Neural cell (in vitro differentiated cells): ENCODE measurements around the gene ASCC2. TPM values are rescaled to one million over a fixed set of nuclear protein-coding genes. Genes with fewer than 3 reads are reported as not detected.

Experiments used
- H2AFZ ChIP-seq: fragments of 200-600, 300-800 bp; sonication (generic), shearing (Covaris generic); 2 replicates; pipeline ENCODE4 v1.6.0; 2014; ENCODE audit warnings: low read depth, mild to moderate bottlenecking, antibody characterized with exemption, low read length, moderate library complexity
- H3F3A ChIP-seq: fragments of 200-600 bp; shearing (Covaris generic); 2 replicates; pipeline ENCODE4 v1.6.1; 2016; ENCODE audit warnings: mild to moderate bottlenecking, moderate library complexity, mixed read lengths, antibody characterized with exemption, low read length; ENCODE audit not compliant: insufficient read depth, poor library complexity, severe bottlenecking
- H3K27ac ChIP-seq: fragments of 200-600, 300-800 bp; sonication (generic), shearing (Covaris generic); 2 replicates; pipeline ENCODE4 v1.5.1; 2014; ENCODE audit warnings: mild to moderate bottlenecking, low read length, moderate library complexity
- H3K27me3 ChIP-seq: fragments of 300-800, 200-600 bp; sonication (generic), shearing (Covaris generic); 2 replicates; pipeline ENCODE4 v1.6.0; 2014; ENCODE audit warnings: mild to moderate bottlenecking, low read depth, low read length, moderate library complexity; ENCODE audit not compliant: insufficient read depth
- H3K36me3 ChIP-seq: fragments of 300-800, 200-600 bp; sonication (generic), shearing (Covaris generic); 2 replicates; pipeline ENCODE4 v1.5.1; 2014; ENCODE audit warnings: mild to moderate bottlenecking, antibody characterized with exemption, low read length, moderate library complexity; ENCODE audit not compliant: insufficient read depth
- H3K4me2 ChIP-seq: fragments of 300-800, 200-600 bp; sonication (generic), shearing (Covaris generic); 2 replicates; pipeline ENCODE4 v1.6.0; 2014; ENCODE audit warnings: mild to moderate bottlenecking, low read length
- H3K4me3 ChIP-seq: fragments of 300-800, 200-600 bp; sonication (generic), shearing (Covaris generic); 2 replicates; pipeline ENCODE4 v1.5.1; 2014; ENCODE audit warnings: mild to moderate bottlenecking, low read length, moderate library complexity
- H3K79me2 ChIP-seq: fragments of 200-600 bp; shearing (Covaris generic); replicated peaks from 2 replicates; pipeline ENCODE4 v1.6.0; 2014; ENCODE audit warnings: mild to moderate bottlenecking, low read length, moderate library complexity; ENCODE audit not compliant: insufficient read depth
- H3K9ac ChIP-seq: fragments of 300-800, 200-600 bp; sonication (generic), shearing (Covaris generic); 2 replicates; pipeline ENCODE4 v1.6.1; 2016; ENCODE audit warnings: mild to moderate bottlenecking, low read length, mixed read lengths
- H3K9me2 ChIP-seq: fragments of 200-600 bp; shearing (Covaris generic); 2 replicates; pipeline ENCODE4 v1.6.1; 2016; ENCODE audit warnings: mild to moderate bottlenecking, low read length, mixed read lengths; ENCODE audit not compliant: insufficient read depth
- H3K9me3 ChIP-seq: fragments of 200-600, 300-800 bp; sonication (generic), shearing (Covaris generic); 2 replicates; pipeline ENCODE4 v1.6.1; 2016; ENCODE audit warnings: mild to moderate bottlenecking, mixed run types, low read length, moderate library complexity, mixed read lengths
- H4K20me1 ChIP-seq: fragments of 200-600 bp; shearing (Covaris generic); 2 replicates; pipeline ENCODE4 v1.6.1; 2016; ENCODE audit warnings: mild to moderate bottlenecking, mixed run types; ENCODE audit not compliant: insufficient read depth
- EP300 ChIP-seq: fragments of 450-650 bp; conservative IDR thresholded peaks from 2 replicates; pipeline ENCODE4 v1.6.1; 2014; ENCODE audit warnings: antibody characterized with exemption, mild to moderate bottlenecking, moderate library complexity; ENCODE audit not compliant: poor library complexity, severe bottlenecking
- EZH2 ChIP-seq: fragments of 200-600, 300-800 bp; shearing (Covaris generic), sonication (generic); IDR thresholded peaks from 2 replicates; pipeline ENCODE4 v1.6.1; 2014; ENCODE audit warnings: antibody characterized with exemption, low read length, borderline replicate concordance, mild to moderate bottlenecking; ENCODE audit not compliant: insufficient read depth, poor library complexity, severe bottlenecking
- MXI1 ChIP-seq: fragments of 450-650 bp; conservative IDR thresholded peaks from 2 replicates; pipeline ENCODE4 v1.6.1; 2014; ENCODE audit warnings: antibody characterized with exemption, mild to moderate bottlenecking; ENCODE audit not compliant: poor library complexity, severe bottlenecking
- POLR2AphosphoS5 ChIP-seq: IDR thresholded peaks from 2 replicates; pipeline ENCODE4 v1.6.1; 2012
- RAD21 ChIP-seq: fragments of 450-650 bp; conservative IDR thresholded peaks from 2 replicates; pipeline ENCODE4 v1.6.1; 2014; ENCODE audit warnings: antibody characterized with exemption, mild to moderate bottlenecking, moderate library complexity
- SMC3 ChIP-seq: fragments of 450-650 bp; conservative IDR thresholded peaks from 2 replicates; pipeline ENCODE4 v1.6.1; 2014; ENCODE audit warnings: antibody characterized with exemption, mild to moderate bottlenecking, moderate library complexity; ENCODE audit not compliant: poor library complexity
- TAF1 ChIP-seq: IDR thresholded peaks from 2 replicates; pipeline ENCODE4 v1.6.1; 2012; ENCODE audit warnings: low read depth
- polyA plus RNA-seq: library from polyadenylated mRNA; depleted of rRNA; stranded (reverse); fragments of >200 nt; gene quantifications from 2 replicates; pipeline ENCODE4 v1.2.3, GENCODE V29; 2014
- TF ChIP-seq, protein P1 (sequence below): fragments of 450-650 bp; IDR thresholded peaks from 2 replicates; pipeline ENCODE4 v1.5.1; 2014; ENCODE audit warnings: antibody characterized with exemption, mild to moderate bottlenecking, moderate library complexity; ENCODE audit not compliant: poor library complexity, severe bottlenecking
- TF ChIP-seq, protein P2 (sequence below): IDR thresholded peaks from 2 replicates; pipeline ENCODE4 v1.6.1; 2012; ENCODE audit warnings: borderline replicate concordance

Gene ASCC2
- polyA plus RNA-seq, 1 donor from 2014 or later: 26.2 TPM

DNA sequence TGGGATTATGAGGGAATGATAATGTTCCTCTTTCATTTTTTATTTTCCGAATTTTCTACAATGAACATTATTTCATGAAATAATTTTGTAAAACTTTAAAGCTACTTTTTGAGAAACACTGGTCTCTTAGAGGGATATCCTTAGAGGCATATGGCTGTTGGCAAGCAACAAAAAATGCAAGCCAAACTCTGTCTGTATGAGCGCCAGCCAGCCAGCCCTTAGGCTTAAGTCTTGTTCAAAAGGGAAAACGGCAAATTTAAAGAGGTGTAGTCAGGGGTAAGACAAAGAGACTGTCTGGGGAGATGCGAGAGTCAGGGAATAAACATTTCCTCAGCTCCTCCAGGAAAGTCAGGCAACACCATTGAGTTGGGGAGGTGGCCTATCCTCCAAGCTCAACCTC lies 22.5 kb downstream of the ASCC2 start:
- Histone ChIP-seq H3K4me3 (no peak overlapping the region), H4K20me1 (no peaks in the 10 kb centered on the region), H3K9me3 (no peaks in the 10 kb centered on the region), H3K36me3 (peaks cover 19% of the 10 kb centered on the region), H3K27me3 (no peaks in the 10 kb centered on the region), H3K27ac (no peak overlapping the region), H3K4me2 (no peak overlapping the region), H3F3A (no peaks in the 10 kb centered on the region), H3K9ac (no peak overlapping the region), H3K9me2 (no peaks in the 10 kb centered on the region), H3K79me2 (no peaks in the 10 kb centered on the region), H2AFZ (no peak overlapping the region)
- no peak for TF ChIP-seq SMC3
- TF ChIP-seq, protein P1, sequence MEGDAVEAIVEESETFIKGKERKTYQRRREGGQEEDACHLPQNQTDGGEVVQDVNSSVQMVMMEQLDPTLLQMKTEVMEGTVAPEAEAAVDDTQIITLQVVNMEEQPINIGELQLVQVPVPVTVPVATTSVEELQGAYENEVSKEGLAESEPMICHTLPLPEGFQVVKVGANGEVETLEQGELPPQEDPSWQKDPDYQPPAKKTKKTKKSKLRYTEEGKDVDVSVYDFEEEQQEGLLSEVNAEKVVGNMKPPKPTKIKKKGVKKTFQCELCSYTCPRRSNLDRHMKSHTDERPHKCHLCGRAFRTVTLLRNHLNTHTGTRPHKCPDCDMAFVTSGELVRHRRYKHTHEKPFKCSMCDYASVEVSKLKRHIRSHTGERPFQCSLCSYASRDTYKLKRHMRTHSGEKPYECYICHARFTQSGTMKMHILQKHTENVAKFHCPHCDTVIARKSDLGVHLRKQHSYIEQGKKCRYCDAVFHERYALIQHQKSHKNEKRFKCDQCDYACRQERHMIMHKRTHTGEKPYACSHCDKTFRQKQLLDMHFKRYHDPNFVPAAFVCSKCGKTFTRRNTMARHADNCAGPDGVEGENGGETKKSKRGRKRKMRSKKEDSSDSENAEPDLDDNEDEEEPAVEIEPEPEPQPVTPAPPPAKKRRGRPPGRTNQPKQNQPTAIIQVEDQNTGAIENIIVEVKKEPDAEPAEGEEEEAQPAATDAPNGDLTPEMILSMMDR: no peak
- no peak for TF ChIP-seq EZH2
- TF ChIP-seq TAF1: no peak
- no peak for TF ChIP-seq EP300
- no peak for TF ChIP-seq RAD21
- no peak for TF ChIP-seq MXI1
- TF ChIP-seq POLR2AphosphoS5: no peak
- TF ChIP-seq, protein P2, sequence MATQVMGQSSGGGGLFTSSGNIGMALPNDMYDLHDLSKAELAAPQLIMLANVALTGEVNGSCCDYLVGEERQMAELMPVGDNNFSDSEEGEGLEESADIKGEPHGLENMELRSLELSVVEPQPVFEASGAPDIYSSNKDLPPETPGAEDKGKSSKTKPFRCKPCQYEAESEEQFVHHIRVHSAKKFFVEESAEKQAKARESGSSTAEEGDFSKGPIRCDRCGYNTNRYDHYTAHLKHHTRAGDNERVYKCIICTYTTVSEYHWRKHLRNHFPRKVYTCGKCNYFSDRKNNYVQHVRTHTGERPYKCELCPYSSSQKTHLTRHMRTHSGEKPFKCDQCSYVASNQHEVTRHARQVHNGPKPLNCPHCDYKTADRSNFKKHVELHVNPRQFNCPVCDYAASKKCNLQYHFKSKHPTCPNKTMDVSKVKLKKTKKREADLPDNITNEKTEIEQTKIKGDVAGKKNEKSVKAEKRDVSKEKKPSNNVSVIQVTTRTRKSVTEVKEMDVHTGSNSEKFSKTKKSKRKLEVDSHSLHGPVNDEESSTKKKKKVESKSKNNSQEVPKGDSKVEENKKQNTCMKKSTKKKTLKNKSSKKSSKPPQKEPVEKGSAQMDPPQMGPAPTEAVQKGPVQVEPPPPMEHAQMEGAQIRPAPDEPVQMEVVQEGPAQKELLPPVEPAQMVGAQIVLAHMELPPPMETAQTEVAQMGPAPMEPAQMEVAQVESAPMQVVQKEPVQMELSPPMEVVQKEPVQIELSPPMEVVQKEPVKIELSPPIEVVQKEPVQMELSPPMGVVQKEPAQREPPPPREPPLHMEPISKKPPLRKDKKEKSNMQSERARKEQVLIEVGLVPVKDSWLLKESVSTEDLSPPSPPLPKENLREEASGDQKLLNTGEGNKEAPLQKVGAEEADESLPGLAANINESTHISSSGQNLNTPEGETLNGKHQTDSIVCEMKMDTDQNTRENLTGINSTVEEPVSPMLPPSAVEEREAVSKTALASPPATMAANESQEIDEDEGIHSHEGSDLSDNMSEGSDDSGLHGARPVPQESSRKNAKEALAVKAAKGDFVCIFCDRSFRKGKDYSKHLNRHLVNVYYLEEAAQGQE: no peak

DNA sequence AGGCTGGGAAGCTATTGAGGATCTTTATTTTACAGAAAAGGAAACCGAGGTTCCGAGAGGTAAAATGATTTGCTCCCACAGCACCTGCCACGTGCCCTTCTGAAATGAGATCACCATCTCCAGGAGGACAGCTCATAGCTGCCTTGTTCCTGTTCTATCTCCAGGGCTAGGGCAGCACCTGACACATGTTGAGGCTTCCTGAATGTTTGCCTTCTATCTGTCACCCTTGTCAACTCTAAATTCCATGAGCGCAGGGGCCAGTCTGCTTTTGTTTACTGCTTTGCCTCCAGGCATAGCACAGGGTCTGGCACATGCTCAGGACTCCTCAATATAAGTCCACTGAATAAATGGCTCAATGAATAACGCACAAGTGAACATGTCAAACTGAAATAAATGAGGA lies 24.1 kb downstream of the ASCC2 start:
- Histone ChIP-seq H3F3A (no peaks in the 10 kb centered on the region), H3K4me2 (no peak overlapping the region), H3K4me3 (no peak overlapping the region), H3K36me3 (peaks cover 22% of the 10 kb centered on the region), H3K27me3 (no peaks in the 10 kb centered on the region), H4K20me1 (no peaks in the 10 kb centered on the region), H3K9ac (no peak overlapping the region), H3K9me3 (no peaks in the 10 kb centered on the region), H3K79me2 (no peaks in the 10 kb centered on the region), H3K9me2 (no peaks in the 10 kb centered on the region), H3K27ac (no peak overlapping the region), H2AFZ (no peak overlapping the region)
- TF ChIP-seq RAD21 (no peak), SMC3 (no peak), POLR2AphosphoS5 (no peak), EZH2 (no peak), EP300 (no peak)
- TF ChIP-seq, protein P2: no peak
